HEK293 (cell line): ENCODE measurements around the gene NRIP2.

ENCODE experiments used
- GLIS1 ChIP-seq: fragments of 450-650 bp; formaldehyde crosslinking; IDR thresholded peaks from 2 replicates; pipeline ENCODE4 v1.5.1; 2016; ENCODE audit warnings: missing biosample characterization, missing genetic modification characterization
- GLIS2 ChIP-seq: fragments of 450-650 bp; formaldehyde crosslinking; IDR thresholded peaks from 2 replicates; pipeline ENCODE4 v1.5.1; 2016; ENCODE audit warnings: missing biosample characterization, missing genetic modification characterization
- KLF8 ChIP-seq: fragments of 450-650 bp; formaldehyde crosslinking; IDR thresholded peaks from 2 replicates; pipeline ENCODE4 v1.5.1; 2016; ENCODE audit warnings: missing biosample characterization, missing genetic modification characterization
- TRIM28 ChIP-seq: IDR thresholded peaks from 2 replicates; pipeline ENCODE4 v1.6.1; 2011; ENCODE audit warnings: low read length, control low read depth, borderline replicate concordance
- TSHZ1 ChIP-seq: fragments of 450-650 bp; formaldehyde crosslinking; IDR thresholded peaks from 2 replicates; pipeline ENCODE4 v1.5.1; 2016; ENCODE audit warnings: missing biosample characterization, missing genetic modification characterization, borderline replicate concordance
- WT1 ChIP-seq: fragments of 450-650 bp; formaldehyde crosslinking; IDR thresholded peaks from 2 replicates; pipeline ENCODE4 v1.5.1; 2016; ENCODE audit warnings: missing biosample characterization, missing genetic modification characterization
- YY2 ChIP-seq: fragments of 450-650 bp; formaldehyde crosslinking; IDR thresholded peaks from 2 replicates; pipeline ENCODE4 v1.5.1; 2016; ENCODE audit warnings: missing biosample characterization, missing genetic modification characterization
- ZBTB1 ChIP-seq: fragments of 450-650 bp; formaldehyde crosslinking; IDR thresholded peaks from 2 replicates; pipeline ENCODE4 v1.5.1; 2016; ENCODE audit warnings: missing biosample characterization, missing genetic modification characterization
- ZBTB10 ChIP-seq: fragments of 450-650 bp; formaldehyde crosslinking; IDR thresholded peaks from 2 replicates; pipeline ENCODE4 v1.5.1; 2016; ENCODE audit warnings: missing biosample characterization, missing genetic modification characterization
- ZBTB17 ChIP-seq: fragments of 450-650 bp; formaldehyde crosslinking; IDR thresholded peaks from 2 replicates; pipeline ENCODE4 v1.5.1; 2016; ENCODE audit warnings: missing biosample characterization, missing genetic modification characterization
- ZEB2 ChIP-seq: fragments of 450-650 bp; formaldehyde crosslinking; IDR thresholded peaks from 2 replicates; pipeline ENCODE4 v1.5.1; 2016; ENCODE audit warnings: missing biosample characterization, missing genetic modification characterization
- ZNF112 ChIP-seq: fragments of 450-650 bp; formaldehyde crosslinking; IDR thresholded peaks from 2 replicates; pipeline ENCODE4 v1.5.0; 2017; ENCODE audit warnings: missing biosample characterization, missing genetic modification characterization
- ZNF146 ChIP-seq: fragments of 450-650 bp; formaldehyde crosslinking; IDR thresholded peaks from 2 replicates; pipeline ENCODE4 v1.5.1; 2016; ENCODE audit warnings: missing biosample characterization, missing genetic modification characterization
- ZNF174 ChIP-seq: fragments of 450-650 bp; formaldehyde crosslinking; IDR thresholded peaks from 2 replicates; pipeline ENCODE4 v1.5.0; 2017; ENCODE audit warnings: missing biosample characterization, mild to moderate bottlenecking, missing genetic modification characterization
- ZNF221 ChIP-seq: fragments of 450-650 bp; formaldehyde crosslinking; IDR thresholded peaks from 2 replicates; pipeline ENCODE4 v1.5.1; 2017; ENCODE audit warnings: missing biosample characterization, missing genetic modification characterization, borderline replicate concordance
- ZNF239 ChIP-seq: fragments of 450-650 bp; formaldehyde crosslinking; IDR thresholded peaks from 2 replicates; pipeline ENCODE4 v1.5.1; 2016; ENCODE audit warnings: missing biosample characterization, missing genetic modification characterization
- ZNF248 ChIP-seq: fragments of 450-650 bp; formaldehyde crosslinking; IDR thresholded peaks from 2 replicates; pipeline ENCODE4 v1.5.1; 2017; ENCODE audit warnings: missing biosample characterization, missing genetic modification characterization
- ZNF335 ChIP-seq: fragments of 450-650 bp; formaldehyde crosslinking; conservative IDR thresholded peaks from 2 replicates; pipeline ENCODE4 v1.5.1; 2016; ENCODE audit warnings: missing biosample characterization, missing genetic modification characterization
- ZNF37A ChIP-seq: fragments of 450-650 bp; IDR thresholded peaks from 2 replicates; pipeline ENCODE4 v1.5.1; 2018; ENCODE audit warnings: missing biosample characterization, missing genetic modification characterization
- ZNF521 ChIP-seq: fragments of 450-650 bp; formaldehyde crosslinking; IDR thresholded peaks from 2 replicates; pipeline ENCODE4 v1.5.1; 2017; ENCODE audit warnings: missing biosample characterization, mild to moderate bottlenecking, missing genetic modification characterization
- ZNF610 ChIP-seq: fragments of 450-650 bp; formaldehyde crosslinking; IDR thresholded peaks from 2 replicates; pipeline ENCODE4 v1.5.1; 2016; ENCODE audit warnings: missing biosample characterization, missing genetic modification characterization, borderline replicate concordance
- ZSCAN18 ChIP-seq: fragments of 450-650 bp; formaldehyde crosslinking; IDR thresholded peaks from 2 replicates; pipeline ENCODE4 v1.5.1; 2016; ENCODE audit warnings: missing biosample characterization, missing genetic modification characterization
- TF ChIP-seq, protein P1 (sequence below): fragments of 450-650 bp; formaldehyde crosslinking; IDR thresholded peaks from 2 replicates; pipeline ENCODE4 v1.5.1; 2016; ENCODE audit warnings: missing biosample characterization, missing genetic modification characterization
- TF ChIP-seq, protein P2 (sequence below): fragments of 450-650 bp; formaldehyde crosslinking; IDR thresholded peaks from 2 replicates; pipeline ENCODE4 v1.5.1; 2017; ENCODE audit warnings: missing biosample characterization, missing genetic modification characterization
- TF ChIP-seq, protein P3 (sequence below): fragments of 450-650 bp; formaldehyde crosslinking; IDR thresholded peaks from 2 replicates; pipeline ENCODE4 v1.5.1; 2016; ENCODE audit warnings: missing biosample characterization, missing genetic modification characterization

Gene NRIP2

GRCh38 chr12:2794736-2795289 lies 40.0 kb downstream of the NRIP2 start, which contains the start of gene FKBP4 (continued):
- TF ChIP-seq, protein P1, sequence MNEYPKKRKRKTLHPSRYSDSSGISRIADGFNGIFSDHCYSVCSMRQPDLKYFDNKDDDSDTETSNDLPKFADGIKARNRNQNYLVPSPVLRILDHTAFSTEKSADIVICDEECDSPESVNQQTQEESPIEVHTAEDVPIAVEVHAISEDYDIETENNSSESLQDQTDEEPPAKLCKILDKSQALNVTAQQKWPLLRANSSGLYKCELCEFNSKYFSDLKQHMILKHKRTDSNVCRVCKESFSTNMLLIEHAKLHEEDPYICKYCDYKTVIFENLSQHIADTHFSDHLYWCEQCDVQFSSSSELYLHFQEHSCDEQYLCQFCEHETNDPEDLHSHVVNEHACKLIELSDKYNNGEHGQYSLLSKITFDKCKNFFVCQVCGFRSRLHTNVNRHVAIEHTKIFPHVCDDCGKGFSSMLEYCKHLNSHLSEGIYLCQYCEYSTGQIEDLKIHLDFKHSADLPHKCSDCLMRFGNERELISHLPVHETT = no peak
- TF ChIP-seq ZNF239 (tag by site-specific recombination) = no peak
- no peak for TF ChIP-seq ZNF521 (tag by site-specific recombination)
- TF ChIP-seq WT1 (tag by site-specific recombination) = peak; percentile 32; the same call in 1 of the 2 replicates
- no peak for TF ChIP-seq TRIM28
- peak; percentile 84 for TF ChIP-seq ZBTB17 (tag by site-specific recombination)
- TF ChIP-seq ZBTB10 (tag by site-specific recombination) = no peak
- TF ChIP-seq YY2 (tag by site-specific recombination) = no peak
- peak; percentile 34; the same call in 1 of the 2 replicates for TF ChIP-seq GLIS1 (tag by site-specific recombination)
- peak; percentile 83 for TF ChIP-seq ZNF335
- TF ChIP-seq ZBTB1 = no peak
- TF ChIP-seq, protein P2, sequence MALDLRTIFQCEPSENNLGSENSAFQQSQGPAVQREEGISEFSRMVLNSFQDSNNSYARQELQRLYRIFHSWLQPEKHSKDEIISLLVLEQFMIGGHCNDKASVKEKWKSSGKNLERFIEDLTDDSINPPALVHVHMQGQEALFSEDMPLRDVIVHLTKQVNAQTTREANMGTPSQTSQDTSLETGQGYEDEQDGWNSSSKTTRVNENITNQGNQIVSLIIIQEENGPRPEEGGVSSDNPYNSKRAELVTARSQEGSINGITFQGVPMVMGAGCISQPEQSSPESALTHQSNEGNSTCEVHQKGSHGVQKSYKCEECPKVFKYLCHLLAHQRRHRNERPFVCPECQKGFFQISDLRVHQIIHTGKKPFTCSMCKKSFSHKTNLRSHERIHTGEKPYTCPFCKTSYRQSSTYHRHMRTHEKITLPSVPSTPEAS (tag by site-specific recombination) = no peak
- TF ChIP-seq ZNF248 (tag by site-specific recombination) = no peak
- no peak for TF ChIP-seq ZNF174 (tag by site-specific recombination)
- TF ChIP-seq ZNF610 (tag by site-specific recombination) = peak; percentile 87; the same call in 1 of the 2 replicates
- TF ChIP-seq ZNF146 = no peak
- TF ChIP-seq ZNF112 (tag by site-specific recombination) = no peak
- peak; percentile 86 for TF ChIP-seq KLF8 (tag by site-specific recombination)
- no peak for TF ChIP-seq ZSCAN18 (tag by site-specific recombination)
- no peak for TF ChIP-seq ZNF221 (tag by site-specific recombination)
- peak; percentile 65; the same call in 1 of the 2 replicates for TF ChIP-seq GLIS2 (tag by site-specific recombination)
- no peak for TF ChIP-seq ZEB2 (tag by site-specific recombination)
- no peak for TF ChIP-seq TSHZ1 (tag by site-specific recombination)
- peak; percentile 71 for TF ChIP-seq ZNF37A
- TF ChIP-seq, protein P3, sequence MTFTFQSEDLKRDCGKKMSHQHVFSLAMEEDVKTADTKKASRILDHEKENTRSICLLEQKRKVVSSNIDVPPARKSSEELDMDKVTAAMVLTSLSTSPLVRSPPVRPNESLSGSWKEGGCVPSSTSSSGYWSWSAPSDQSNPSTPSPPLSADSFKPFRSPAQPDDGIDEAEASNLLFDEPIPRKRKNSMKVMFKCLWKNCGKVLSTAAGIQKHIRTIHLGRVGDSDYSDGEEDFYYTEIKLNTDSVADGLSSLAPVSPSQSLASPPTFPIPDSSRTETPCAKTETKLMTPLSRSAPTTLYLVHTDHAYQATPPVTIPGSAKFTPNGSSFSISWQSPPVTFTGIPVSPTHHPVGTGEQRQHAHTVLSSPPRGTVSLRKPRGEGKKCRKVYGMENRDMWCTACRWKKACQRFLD (tag by site-specific recombination) = no peak
